Mucosa of gallbladder (tissue), 1 donor: ENCODE measurements around the gene ALKBH7. TPM values are rescaled to one million over a fixed set of nuclear protein-coding genes. Genes with fewer than 3 reads are reported as not detected.

Experiments used
- DNase-seq: peaks from one replicate; pipeline ENCODE4 v3.0.0-alpha.2; 2020; ENCODE audit warnings: low spot score
- total RNA-seq: library from RNA; stranded (reverse); gene quantifications from one replicate; pipeline ENCODE4 v1.2.1, GENCODE V29; 2021
- donor health status: DM: no; HTN: no; CAD: no.

The ALKBH7 gene
- total RNA-seq, 1 donor from 2014 or later: 91.5 TPM

- no peak for DNase-seq
These were observed 51.8 kb downstream of the ALKBH7 start, which contains the start of gene KHSRP for GRCh38 chr19:6424195-6424938. TSS of gene KHSRP (minus strand) at chr19:6424811. CDS start at chr19:6424701, 110 bp downstream.

Other genes starting within 250 kb of the ALKBH7 start
- not detected for gene ACSBG2, start 237.1 kb upstream of the ALKBH7 start, total RNA-seq
- gene MLLT1, start 92.8 kb upstream of the ALKBH7 start, total RNA-seq: 67.5 TPM
- 0.14 TPM for gene ACER1, start 39.2 kb upstream of the ALKBH7 start, total RNA-seq
- gene CLPP, start 11.3 kb upstream of the ALKBH7 start, total RNA-seq: 75.5 TPM
- gene PSPN, start 3.1 kb downstream of the ALKBH7 start, total RNA-seq: 4.5 TPM
- 66.8 TPM for gene GTF2F1, start 20.4 kb downstream of the ALKBH7 start, total RNA-seq
- 201 TPM for gene KHSRP, start 52.0 kb downstream of the ALKBH7 start, total RNA-seq
- 0.72 TPM for gene SLC25A41, start 61.0 kb downstream of the ALKBH7 start, total RNA-seq
- gene SLC25A23, start 87.0 kb downstream of the ALKBH7 start, total RNA-seq: 101 TPM
- 75.9 TPM for gene CRB3, start 91.5 kb downstream of the ALKBH7 start, total RNA-seq
- gene DENND1C, start 109.0 kb downstream of the ALKBH7 start, total RNA-seq: 8.0 TPM
- gene TUBB4A, start 129.5 kb downstream of the ALKBH7 start, total RNA-seq: 1.8 TPM
- gene TNFSF9, start 158.2 kb downstream of the ALKBH7 start, total RNA-seq: 1.2 TPM
- gene CD70, start 218.4 kb downstream of the ALKBH7 start, total RNA-seq: not detected